Common myeloid progenitor, CD34-positive (primary cell): ENCODE measurements around the gene OR2Y1.

ENCODE experiments used
- CTCF ChIA-PET: fragments of 350-600 bp; sonication (Branson Sonifier 250); formaldehyde crosslinking; loops from one replicate; lab custom pipeline; 2021; ENCODE audit warnings: antibody characterized with exemption; lab: Charles Lee
- POLR2A ChIA-PET: fragments of 350-600 bp; sonication (Branson Sonifier 250); formaldehyde crosslinking; loops from one replicate; lab custom pipeline; 2021; ENCODE audit warnings: antibody characterized with exemption; lab: Charles Lee
- DNase-seq, 3 donors: peaks; one replicate each; pipeline versions ENCODE4 v3.0.0 to v3.0.0-alpha.2; 2013
- H3K27ac ChIP-seq, 2 experiments: 1 replicate in 1 of 2; 2 replicates in 1 of 2; pipeline ENCODE4 v1.7.0; 2013; ENCODE audit warnings: inconsistent platforms in 2 of 2, low read length in 2 of 2, mild to moderate bottlenecking in 2 of 2, low read depth in 1 of 2, moderate library complexity in 1 of 2; ENCODE audit not compliant: severe bottlenecking in 2 of 2, insufficient read depth in 1 of 2, poor library complexity in 1 of 2
- H3K27me3 ChIP-seq, 5 experiments: replicated peaks in 2 of 5; 1 replicate in 3 of 5; 2 replicates in 2 of 5; pipeline versions ENCODE4 v1.6.1 to v1.7.0; 2013; ENCODE audit warnings: low read length in 4 of 5, mild to moderate bottlenecking in 2 of 5, moderate library complexity in 2 of 5, inconsistent platforms in 1 of 5; ENCODE audit not compliant: insufficient read depth in 5 of 5, control insufficient read depth in 4 of 5
- H3K36me3 ChIP-seq, 4 experiments: 1 replicate in 2 of 4; 2 replicates in 2 of 4; pipeline versions ENCODE4 v1.6.1 to v1.7.0; 2013; ENCODE audit warnings: low read length in 3 of 4, control low read depth in 1 of 4, mild to moderate bottlenecking in 1 of 4; ENCODE audit not compliant: control insufficient read depth in 4 of 4, insufficient read depth in 4 of 4
- H3K4me1 ChIP-seq, 4 experiments: 1 replicate in 3 of 4; 2 replicates in 1 of 4; pipeline versions ENCODE4 v1.6.1 to v1.7.1; 2013; ENCODE audit warnings: low read length in 3 of 4, mild to moderate bottlenecking in 3 of 4, control low read depth in 1 of 4, inconsistent platforms in 1 of 4, moderate library complexity in 1 of 4; ENCODE audit not compliant: control insufficient read depth in 4 of 4, insufficient read depth in 4 of 4; ENCODE audit errors: control extremely low read depth in 1 of 4
- H3K4me3 ChIP-seq, 7 experiments: 1 replicate in 4 of 7; 2 replicates in 3 of 7; pipeline versions ENCODE4 v1.5.1 to v1.7.0; 2013; ENCODE audit warnings: mild to moderate bottlenecking in 7 of 7, low read length in 6 of 7, moderate library complexity in 6 of 7, inconsistent platforms in 2 of 7, low read depth in 2 of 7, control low read depth in 1 of 7; ENCODE audit not compliant: insufficient read depth in 4 of 7, control insufficient read depth in 1 of 7; ENCODE audit errors: extremely low read depth in 1 of 7
- H3K9me3 ChIP-seq, 5 experiments: 1 replicate in 4 of 5; 2 replicates in 1 of 5; pipeline versions ENCODE4 v1.6.1 to v1.7.1; 2013; ENCODE audit warnings: low read length in 4 of 5, mild to moderate bottlenecking in 2 of 5, inconsistent platforms in 1 of 5, low read depth in 1 of 5, moderate library complexity in 1 of 5; ENCODE audit not compliant: control insufficient read depth in 4 of 5, insufficient read depth in 2 of 5; ENCODE audit errors: control extremely low read depth in 1 of 5
- WGBS: methylation state at CpG from one replicate; pipeline ENCODE4 v1.1.5; 2013; ENCODE audit not compliant: insufficient coverage; 5-methylcytosine and 5-hydroxymethylcytosine counted together

Gene OR2Y1

DNA sequence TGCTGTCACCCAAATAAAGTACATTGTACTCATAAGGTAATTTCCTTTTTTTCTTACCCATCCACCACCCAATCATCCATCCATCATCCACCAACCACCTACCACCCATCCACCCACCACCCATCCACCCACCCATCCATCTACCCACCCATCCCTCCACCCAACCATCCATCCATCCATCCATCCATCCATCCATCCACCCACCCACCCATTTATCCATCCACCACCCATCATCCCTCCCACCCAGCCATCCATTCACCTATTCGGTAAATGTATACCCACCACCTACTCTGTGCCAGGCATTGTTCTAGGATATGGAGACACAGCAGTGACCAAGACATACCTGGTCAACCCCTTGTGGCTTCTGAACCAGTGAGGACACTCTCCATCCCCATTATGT lies 37.6 kb upstream of the OR2Y1 start:
- ChIA-PET POLR2A (no interaction called here), CTCF (no interaction called here)
- Histone ChIP-seq H3K4me1 (no peaks in the 10 kb centered on the region), H3K36me3 (no peaks in the 10 kb centered on the region), H3K27me3 (no peaks in the 10 kb centered on the region), H3K4me3 (no peak overlapping the region), H3K9me3 (peaks cover 0 to 4% (median 0%) of the 10 kb centered on the region in 5 experiments), H3K27ac (no peak overlapping the region)
- DNase-seq, result no peak
- 100% methylated on average over 1 of the region's 1 CpG for WGBS

GRCh38 chr5:180776376-180776775 lies 36.5 kb upstream of the OR2Y1 start:
- Histone ChIP-seq H3K4me1 (no peaks in the 10 kb centered on the region), H3K36me3 (no peaks in the 10 kb centered on the region), H3K4me3 (no peak overlapping the region), H3K27ac (no peak overlapping the region), H3K9me3 (peaks cover 0 to 8% (median 0%) of the 10 kb centered on the region in 5 experiments), H3K27me3 (no peaks in the 10 kb centered on the region)
- no peak for DNase-seq
- no CpG with 5 or more reads among the region's 1 CpG for WGBS
- ChIA-PET POLR2A (no interaction called here), CTCF (no interaction called here)

GRCh38 chr5:180775624-180776023 lies 35.8 kb upstream of the OR2Y1 start:
- H3K27ac ChIP-seq, result no peak overlapping the region
- no peaks in the 10 kb centered on the region for H3K27me3 ChIP-seq
- H3K4me1 ChIP-seq, result no peaks in the 10 kb centered on the region
- ChIA-PET CTCF (no interaction called here), POLR2A (no interaction called here)
- DNase-seq, result no peak
- no peak overlapping the region for H3K4me3 ChIP-seq
- H3K9me3 ChIP-seq, result peaks cover 0 to 8% (median 0%) of the 10 kb centered on the region in 5 experiments
- 95% methylated on average over 6 of the region's 7 CpGs for WGBS
- no peaks in the 10 kb centered on the region for H3K36me3 ChIP-seq

DNA sequence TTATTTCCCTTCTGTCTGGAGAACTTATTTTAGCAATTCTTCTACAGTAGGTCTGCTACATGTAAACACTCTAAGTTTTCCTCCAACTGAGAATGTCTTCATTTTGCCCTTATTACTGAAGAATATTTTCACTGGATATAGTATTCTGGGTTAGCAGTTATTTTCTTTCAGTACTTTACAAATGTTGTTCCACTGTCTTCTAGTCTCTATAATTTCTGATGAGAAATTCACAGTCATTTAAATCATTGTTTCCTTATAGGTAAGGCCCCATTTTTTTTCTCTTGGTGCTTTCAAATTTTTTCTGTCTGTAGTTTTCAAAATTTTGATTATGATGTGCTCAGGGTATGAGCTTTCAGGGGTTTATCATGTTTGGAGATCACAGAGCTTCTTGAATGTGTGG lies 32.0 kb upstream of the OR2Y1 start:
- Histone ChIP-seq H3K9me3 (peaks cover 0 to 10% (median 4%) of the 10 kb centered on the region in 5 experiments), H3K4me3 (no peak overlapping the region), H3K36me3 (no peaks in the 10 kb centered on the region), H3K27me3 (no peaks in the 10 kb centered on the region), H3K4me1 (no peaks in the 10 kb centered on the region), H3K27ac (no peak overlapping the region)
- no peak for DNase-seq
- POLR2A ChIA-PET, result no interaction called here
- CTCF ChIA-PET, result no interaction called here

GRCh38 chr5:180769821-180770220 lies 30.0 kb upstream of the OR2Y1 start:
- Histone ChIP-seq H3K36me3 (no peaks in the 10 kb centered on the region), H3K9me3 (peaks cover 0 to 12% (median 4%) of the 10 kb centered on the region in 5 experiments), H3K4me3 (no peak overlapping the region), H3K27ac (no peak overlapping the region), H3K4me1 (no peaks in the 10 kb centered on the region), H3K27me3 (no peaks in the 10 kb centered on the region)
- DNase-seq, result no peak
- ChIA-PET CTCF (no interaction called here), POLR2A (no interaction called here)
- WGBS, result no CpG with 5 or more reads among the region's 3 CpGs

GRCh38 chr5:180755601-180756000 lies 15.7 kb upstream of the OR2Y1 start:
- POLR2A ChIA-PET, result no interaction called here

DNA sequence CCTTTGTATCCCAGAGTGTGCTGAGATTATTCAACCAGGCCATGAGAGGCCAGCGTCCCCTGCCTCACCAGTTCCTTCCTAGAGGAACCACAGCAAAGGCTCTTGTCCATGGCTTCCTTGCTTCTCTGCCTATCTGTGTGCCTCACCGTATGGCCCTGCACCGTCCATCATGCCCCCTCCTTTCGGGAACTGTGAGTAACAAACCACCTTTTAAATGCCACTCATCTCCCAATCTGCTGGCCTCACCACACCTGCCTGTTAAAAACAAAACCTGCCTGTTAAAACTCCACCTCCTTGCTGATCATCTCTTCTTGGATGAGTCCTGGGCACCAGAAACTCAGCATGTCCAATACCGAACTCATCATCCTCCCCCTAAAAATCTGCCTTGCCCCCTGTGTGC lies 4.4 kb upstream of the OR2Y1 start:
- Histone ChIP-seq H3K27me3 (peaks cover 0 to 42% (median 8%) of the 10 kb centered on the region in 5 experiments), H3K9me3 (peaks cover 0 to 7% (median 3%) of the 10 kb centered on the region in 5 experiments), H3K4me3 (no peak overlapping the region), H3K36me3 (no peaks in the 10 kb centered on the region), H3K4me1 (no peaks in the 10 kb centered on the region), H3K27ac (no peak overlapping the region)
- no peak for DNase-seq
- ChIA-PET POLR2A (no interaction called here), CTCF (no interaction called here)
- 63% methylated on average over 4 of the region's 5 CpGs for whole genome bisulfite sequencing

More at GRCh38 chr5:180755601-180756000, 15.7 kb upstream of the OR2Y1 start:
- H3K4me1 ChIP-seq, result no peaks in the 10 kb centered on the region
- H3K36me3 ChIP-seq, result no peaks in the 10 kb centered on the region
- CTCF ChIA-PET, result no interaction called here
- no peak overlapping the region for H3K27ac ChIP-seq
- no CpG with 5 or more reads among the region's 2 CpGs for WGBS
- no peak overlapping the region for H3K4me3 ChIP-seq
- H3K27me3 ChIP-seq, result peaks cover 0 to 4% (median 0%) of the 10 kb centered on the region in 5 experiments
- peaks cover 0 to 24% (median 4%) of the 10 kb centered on the region in 5 experiments for H3K9me3 ChIP-seq
- DNase-seq, result no peak
